ENCODE measurements around the gene METTL23. TPM values are rescaled to one million over a fixed set of nuclear protein-coding genes. Genes with fewer than 3 reads are reported as not detected.

METTL23 gene
- total and polyA plus RNA-seq, 2 of the 8 experiments (the other 6 are each of a cell fraction or from before 2014, with no cell fraction given): 36.1 to 60.2 TPM

DNA sequence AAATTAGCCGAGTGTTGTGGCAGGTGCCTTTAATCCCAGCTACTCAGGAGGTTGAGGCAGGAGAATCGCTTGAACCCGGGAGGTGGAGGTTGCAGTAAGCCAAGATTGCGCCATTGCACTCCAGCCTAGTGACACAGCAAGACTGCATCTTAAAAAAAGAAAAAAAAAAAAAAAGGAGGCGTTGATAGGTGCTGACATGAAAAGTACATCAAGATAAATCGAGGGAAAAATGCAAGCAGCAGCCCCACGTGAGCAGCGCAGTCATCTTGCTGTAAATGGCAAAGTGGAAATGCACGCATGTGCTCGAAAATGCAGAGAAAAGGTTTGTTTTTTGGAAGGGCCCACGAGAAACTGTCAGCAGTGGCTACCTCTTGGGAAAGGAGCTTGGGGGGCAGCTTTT lies 36.8 kb upstream of the METTL23 start:
- no peak overlapping the region for H4K91ac ChIP-seq (replicated peaks; ENCODE audit: insufficient read length, low read length)
- no peak overlapping the region for H2BK15ac ChIP-seq (ENCODE audit: low read length)
- peaks cover 0 to 12% (median 5%) of the 10 kb centered on the region in 4 experiments; a peak in 5 of 7 replicates for H3K4me1 ChIP-seq (replicated peaks in 1 of 4; ENCODE audit: control insufficient read depth in 3 of 4, insufficient read depth in 4 of 4, low read length in 3 of 4)
- no peak overlapping the region for H2BK5ac ChIP-seq (ENCODE audit: low read depth, low read length)
- H3K36me3 ChIP-seq (ENCODE audit: control insufficient read depth in 2 of 4, insufficient read depth in 4 of 4, low read length in 3 of 4): no peaks in the 10 kb centered on the region
- H3K4me3 ChIP-seq (ENCODE audit: extremely low read depth in 1 of 4, insufficient read depth in 2 of 4, low read depth in 3 of 4, low read length in 4 of 4): no peak overlapping the region
- no peak overlapping the region for H2AK5ac ChIP-seq (ENCODE audit: low read depth, low read length)
- H3K18ac ChIP-seq (ENCODE audit: extremely low read depth, low read length): no peak overlapping the region
- H3K9me3 ChIP-seq (ENCODE audit: insufficient read depth in 2 of 2, low read depth in 1 of 2, low read length in 1 of 2): no peaks in the 10 kb centered on the region
- no peak overlapping the region for H3K9ac ChIP-seq (replicated peaks in 1 of 4; ENCODE audit: extremely low read depth in 1 of 4, low read depth in 3 of 4, low read length in 3 of 4)
- H3K23me2 ChIP-seq (ENCODE audit: low read depth, low read length): no peaks in the 10 kb centered on the region
- no peak overlapping the region for H2AFZ ChIP-seq (ENCODE audit: low read length)
- H3K4me2 ChIP-seq (ENCODE audit: insufficient read depth in 1 of 2, low read depth in 2 of 2, low read length in 2 of 2): no peak overlapping the region
- no peak overlapping the region for H2BK20ac ChIP-seq (ENCODE audit: low read length)
- DNase-seq (ENCODE audit: low read depth in 1 of 2, low spot score in 2 of 2) (no peak), FAIRE-seq (no peak)
- H4K20me1 ChIP-seq (replicated peaks in 1 of 2; ENCODE audit: control insufficient read depth in 1 of 2, insufficient read depth in 2 of 2, low read length in 2 of 2): peaks cover 0 to 2% of the 10 kb centered on the region in 2 experiments
- H3K56ac ChIP-seq (replicated peaks; ENCODE audit: insufficient read length, low read depth, low read length): no peak overlapping the region
- H4K5ac ChIP-seq (ENCODE audit: insufficient read length, low read depth, low read length): no peak overlapping the region
- no peak overlapping the region for H4K8ac ChIP-seq (ENCODE audit: extremely low read depth, insufficient read depth, low read length)
- no peak overlapping the region for H3K23ac ChIP-seq (ENCODE audit: insufficient read length)
- no peak overlapping the region for H3K14ac ChIP-seq (ENCODE audit: insufficient read length)
- no peaks in the 10 kb centered on the region for H3K79me1 ChIP-seq (ENCODE audit: low read depth, low read length)
- no peak overlapping the region for H3K4ac ChIP-seq (replicated peaks; ENCODE audit: insufficient read length, low read depth, low read length)
- H2BK12ac ChIP-seq (ENCODE audit: low read depth, low read length): no peak overlapping the region
- no peak for TF ChIP-seq TEAD4 (IDR thresholded peaks at IDR 0.05; ENCODE audit: low read depth, low read length)
- TF ChIP-seq, protein P1, sequence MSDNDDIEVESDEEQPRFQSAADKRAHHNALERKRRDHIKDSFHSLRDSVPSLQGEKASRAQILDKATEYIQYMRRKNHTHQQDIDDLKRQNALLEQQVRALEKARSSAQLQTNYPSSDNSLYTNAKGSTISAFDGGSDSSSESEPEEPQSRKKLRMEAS (IDR thresholded peaks at IDR 0.05): no peak
- no peak for TF ChIP-seq ASH2L (IDR thresholded peaks at IDR 0.05; ENCODE audit: low read length)
- no peak for TF ChIP-seq RNF2 (IDR thresholded peaks at IDR 0.05; ENCODE audit: borderline replicate concordance, low read depth, low read length, missing control alignments, poor library complexity, severe bottlenecking)
- no peak for TF ChIP-seq JUND (IDR thresholded peaks at IDR 0.05; ENCODE audit: low read length)
- TF ChIP-seq JUN (IDR thresholded peaks at IDR 0.05; ENCODE audit: low read depth, low read length): no peak
- TF ChIP-seq, protein P2, sequence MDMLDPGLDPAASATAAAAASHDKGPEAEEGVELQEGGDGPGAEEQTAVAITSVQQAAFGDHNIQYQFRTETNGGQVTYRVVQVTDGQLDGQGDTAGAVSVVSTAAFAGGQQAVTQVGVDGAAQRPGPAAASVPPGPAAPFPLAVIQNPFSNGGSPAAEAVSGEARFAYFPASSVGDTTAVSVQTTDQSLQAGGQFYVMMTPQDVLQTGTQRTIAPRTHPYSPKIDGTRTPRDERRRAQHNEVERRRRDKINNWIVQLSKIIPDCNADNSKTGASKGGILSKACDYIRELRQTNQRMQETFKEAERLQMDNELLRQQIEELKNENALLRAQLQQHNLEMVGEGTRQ (IDR thresholded peaks at IDR 0.05; ENCODE audit: low read length): no peak
- H3K79me2 ChIP-seq (ENCODE audit: control insufficient read depth in 1 of 2, insufficient read depth in 2 of 2, low read length in 2 of 2): no peaks in the 10 kb centered on the region
- 95% methylated on average over 11 of the region's 11 CpGs; no CpG with 5 or more reads in 1 of the 2 experiments for whole genome bisulfite sequencing, 2 experiments (ENCODE audit: extremely low coverage in 1 of 2, insufficient coverage in 1 of 2, insufficient read length in 1 of 2, insufficient replicate concordance in 2 of 2, low coverage in 1 of 2, low lambda C conversion rate in 2 of 2, missing lambda C conversion rate in 1 of 2)
- no peak overlapping the region for H2BK120ac ChIP-seq (replicated peaks; ENCODE audit: low read depth, low read length)
- no peaks in the 10 kb centered on the region; a peak in 1 of 7 replicates for H3K27me3 ChIP-seq (replicated peaks in 1 of 4; ENCODE audit: control insufficient read depth in 3 of 4, extremely low read depth in 1 of 4, insufficient read depth in 3 of 4, low read length in 3 of 4)
- CTCF ChIA-PET (ENCODE audit: partially characterized antibody): interaction anchor here (0.6 to 13.1 kb wide), 7 partner anchors 9 to 300 kb away, joined by 3 to 155 read pairs (median 4); partner anchors contain the start of gene MXRA7
- no peak overlapping the region for H3K27ac ChIP-seq (ENCODE audit: low read depth, low read length)
- POLR2A ChIA-PET (ENCODE audit: partially characterized antibody): interaction anchor here (2.7 kb wide), 1 partner anchor 19 kb away, joined by 12 read pairs; no protein-coding TSS in a partner anchor
